Superior temporal gyrus (tissue), 1 donor: ENCODE data around the gene NR2F1-AS1.

Source experiments
- DNase-seq: peaks from one replicate; pipeline ENCODE4 v3.0.0-alpha.2; 2016; ENCODE audit errors: extremely low spot score

NR2F1-AS1 gene

GRCh38 chr5:93385655-93386054 is 195.4 kb downstream of the NR2F1-AS1 start:
- no peak for DNase-seq

GRCh38 chr5:93384995-93385394 is 196.0 kb downstream of the NR2F1-AS1 start:
- DNase-seq: no peak

GRCh38 chr5:93384026-93384425 is 197.0 kb downstream of the NR2F1-AS1 start:
- no peak for DNase-seq

GRCh38 chr5:93382188-93382825 is 198.7 kb downstream of the NR2F1-AS1 start:
- DNase-seq: no peak

- DNase-seq: no peak
Measured at GRCh38 chr5:93381057-93381456, 200.0 kb downstream of the NR2F1-AS1 start.

- no peak for DNase-seq
Measured at GRCh38 chr5:93378073-93378472, 202.9 kb downstream of the NR2F1-AS1 start.

GRCh38 chr5:93371893-93372292 is 209.1 kb downstream of the NR2F1-AS1 start:
- DNase-seq: no peak

- no peak for DNase-seq
Measured at GRCh38 chr5:93364378-93364777, 216.6 kb downstream of the NR2F1-AS1 start.

- DNase-seq: no peak
Measured at GRCh38 chr5:93360436-93361088, 220.5 kb downstream of the NR2F1-AS1 start.

GRCh38 chr5:93359960-93360305 is 221.1 kb downstream of the NR2F1-AS1 start:
- no peak for DNase-seq
